ENCODE data around the gene PCDHGA4.
A peak's percentile ranks its signal among the peaks of the same experiment; 100 is the strongest.
"Not testable (repeated sequence)": the region's sequence is repeated elsewhere in the genome, so short reads cannot be mapped to it uniquely, and the experiment has no call there.

PCDHGA4 gene

GRCh38 chr5:141384471-141385267, 29.8 kb downstream of the PCDHGA4 start:
- DNase-seq = no peak

- DNase-seq = peak; percentile 19 to 63 (median 42)
Observed at GRCh38 chr5:141387557-141388311, 32.9 kb downstream of the PCDHGA4 start, which contains the start of gene PCDHGB4. Gene PCDHGB4 (plus strand): TSS chr5:141387698. CDS start chr5:141387885, 187 bp downstream.

GRCh38 chr5:141388661-141389060, 33.8 kb downstream of the PCDHGA4 start:
- DNase-seq = no peak

GRCh38 chr5:141389153-141390042, 34.6 kb downstream of the PCDHGA4 start:
- no peak for DNase-seq

- no peak for DNase-seq
Observed at GRCh38 chr5:141392429-141393198, 37.8 kb downstream of the PCDHGA4 start, which contains the start of gene PCDHGA8. Gene PCDHGA8 (plus strand): TSS chr5:141392633. CDS start chr5:141392814, 181 bp downstream.

GRCh38 chr5:141393267-141393666, 38.4 kb downstream of the PCDHGA4 start:
- no peak for DNase-seq

- DNase-seq = not testable (repeated sequence)
Observed at GRCh38 chr5:141394401-141395187, 39.8 kb downstream of the PCDHGA4 start.

- DNase-seq = peak; percentile 51 to 81 (median 66)
Observed at GRCh38 chr5:141397756-141398551, 43.1 kb downstream of the PCDHGA4 start, which contains the start of gene PCDHGB5. Gene PCDHGB5 (plus strand): TSS chr5:141397947. CDS start chr5:141398128, 181 bp downstream.

GRCh38 chr5:141398608-141399007, 43.8 kb downstream of the PCDHGA4 start:
- no peak for DNase-seq

- DNase-seq = no peak
Observed at GRCh38 chr5:141399555-141400258, 44.9 kb downstream of the PCDHGA4 start.

- DNase-seq = peak; percentile 15 to 52 (median 44)
Observed at GRCh38 chr5:141402553-141403243, 47.9 kb downstream of the PCDHGA4 start, which contains the start of gene PCDHGA9. Gene PCDHGA9 (plus strand): TSS chr5:141402778. CDS start chr5:141402953, 175 bp downstream.

GRCh38 chr5:141403387-141403786, 48.6 kb downstream of the PCDHGA4 start:
- no peak for DNase-seq
